Nephron (organoid): ENCODE measurements around the gene ZBTB1.

Experiments
- H3K27ac Mint-ChIP-seq, 3 experiments: 2 replicates each; pipeline ENCODE4 v1.8.0; 2020; ENCODE audit warnings: mixed read lengths in 3 of 3, mild to moderate bottlenecking in 2 of 3, moderate library complexity in 1 of 3
- H3K27me3 Mint-ChIP-seq: 2 replicates; pipeline ENCODE4 v1.8.0; 2021; ENCODE audit warnings: low read depth, mild to moderate bottlenecking, moderate library complexity, mixed read lengths
- H3K36me3 Mint-ChIP-seq: 2 replicates; pipeline ENCODE4 v1.8.0; 2020; ENCODE audit warnings: low read depth, mixed read lengths
- H3K4me1 Mint-ChIP-seq: 2 replicates; pipeline ENCODE4 v1.8.0; 2020; ENCODE audit warnings: mixed read lengths
- H3K4me3 Mint-ChIP-seq, 3 experiments: 2 replicates each; pipeline ENCODE4 v1.8.0; 2020; ENCODE audit warnings: mild to moderate bottlenecking in 3 of 3, mixed read lengths in 3 of 3, moderate library complexity in 2 of 3
- H3K9me3 Mint-ChIP-seq: 2 replicates; pipeline ENCODE4 v1.8.0; 2020; ENCODE audit warnings: mixed read lengths
- CTCF ChIP-seq, 3 experiments: fragments of 200-600 bp; sonication (generic); IDR thresholded peaks; one replicate each; pipeline ENCODE4 v1.5.0; 2021; ENCODE audit warnings: antibody characterized with exemption in 3 of 3; ENCODE audit not compliant: unreplicated experiment in 3 of 3

ZBTB1 gene

GRCh38 chr14:64522591-64523355, 18.2 kb downstream of the ZBTB1 start:
- Mint-ChIP-seq H3K4me3 (no peak overlapping the region), H3K27me3 (no peaks in the 10 kb centered on the region)

GRCh38 chr14:64525354-64525753, 20.8 kb downstream of the ZBTB1 start:
- H3K27me3 Mint-ChIP-seq, result no peaks in the 10 kb centered on the region
- H3K4me3 Mint-ChIP-seq, result no peak overlapping the region
- H3K9me3 Mint-ChIP-seq, result no peaks in the 10 kb centered on the region
- H3K4me1 Mint-ChIP-seq, result no peaks in the 10 kb centered on the region
- TF ChIP-seq CTCF (IDR thresholded peaks at IDR 0.05; ENCODE audit: unreplicated experiment in 3 of 3), result no peak
- H3K27ac Mint-ChIP-seq, result no peak overlapping the region
- peaks cover 24% of the 10 kb centered on the region for H3K36me3 Mint-ChIP-seq

More at GRCh38 chr14:64522591-64523355, 18.2 kb downstream of the ZBTB1 start:
- no peak for TF ChIP-seq CTCF (IDR thresholded peaks at IDR 0.05; ENCODE audit: unreplicated experiment in 3 of 3)
- H3K27ac Mint-ChIP-seq, result no peak overlapping the region
- peaks cover 15% of the 10 kb centered on the region for H3K36me3 Mint-ChIP-seq
- no peaks in the 10 kb centered on the region for H3K9me3 Mint-ChIP-seq
- H3K4me1 Mint-ChIP-seq, result peaks cover 5% of the 10 kb centered on the region

GRCh38 chr14:64531567-64531966, 27.0 kb downstream of the ZBTB1 start:
- Mint-ChIP-seq H3K4me1 (no peaks in the 10 kb centered on the region), H3K36me3 (peaks cover 13% of the 10 kb centered on the region), H3K4me3 (no peak overlapping the region), H3K27ac (no peak overlapping the region), H3K9me3 (no peaks in the 10 kb centered on the region), H3K27me3 (no peaks in the 10 kb centered on the region)
- TF ChIP-seq CTCF (IDR thresholded peaks at IDR 0.05; ENCODE audit: unreplicated experiment in 3 of 3), result no peak

GRCh38 chr14:64536488-64537245, 32.1 kb downstream of the ZBTB1 start:
- no peak for TF ChIP-seq CTCF (IDR thresholded peaks at IDR 0.05; ENCODE audit: unreplicated experiment in 3 of 3)
- peak overlapping the region; percentile 59 to 79 (median 77) for H3K27ac Mint-ChIP-seq
- H3K36me3 Mint-ChIP-seq, result peaks cover 8% of the 10 kb centered on the region
- H3K27me3 Mint-ChIP-seq, result no peaks in the 10 kb centered on the region
- peaks cover 11% of the 10 kb centered on the region for H3K9me3 Mint-ChIP-seq
- peaks cover 11% of the 10 kb centered on the region for H3K4me1 Mint-ChIP-seq
- peak overlapping the region; percentile 65 to 76 (median 69) for H3K4me3 Mint-ChIP-seq

- Mint-ChIP-seq H3K4me1 (peaks cover 11% of the 10 kb centered on the region), H3K4me3 (peak within 1 kb of the TSS; percentile 89 to 93 (median 92))
- peak; percentile 55 to 72 (median 57) for TF ChIP-seq CTCF (IDR thresholded peaks at IDR 0.05; ENCODE audit: unreplicated experiment in 3 of 3)
Measured at GRCh38 chr14:64540208-64541202, 35.9 kb downstream of the ZBTB1 start, which contains the start of gene HSPA2. Gene HSPA2, plus strand, starts transcription at chr14:64540741. Its CDS starts 109 bp downstream, at chr14:64540850.

More at GRCh38 chr14:64540208-64541202, 35.9 kb downstream of the ZBTB1 start, which contains the start of gene HSPA2:
- Mint-ChIP-seq H3K9me3 (peaks cover 25% of the 10 kb centered on the region), H3K36me3 (peaks cover 8% of the 10 kb centered on the region), H3K27ac (peak within 1 kb of the TSS; percentile 74 to 95 (median 91)), H3K27me3 (no peaks in the 10 kb centered on the region)
